ENCODE results near the gene EXOC8. TPM values are rescaled to one million over a fixed set of nuclear protein-coding genes. Genes with fewer than 3 reads are reported as not detected.

EXOC8 gene
- total RNA-seq, 1 donor from 2014 or later = 21.7 TPM

DNA sequence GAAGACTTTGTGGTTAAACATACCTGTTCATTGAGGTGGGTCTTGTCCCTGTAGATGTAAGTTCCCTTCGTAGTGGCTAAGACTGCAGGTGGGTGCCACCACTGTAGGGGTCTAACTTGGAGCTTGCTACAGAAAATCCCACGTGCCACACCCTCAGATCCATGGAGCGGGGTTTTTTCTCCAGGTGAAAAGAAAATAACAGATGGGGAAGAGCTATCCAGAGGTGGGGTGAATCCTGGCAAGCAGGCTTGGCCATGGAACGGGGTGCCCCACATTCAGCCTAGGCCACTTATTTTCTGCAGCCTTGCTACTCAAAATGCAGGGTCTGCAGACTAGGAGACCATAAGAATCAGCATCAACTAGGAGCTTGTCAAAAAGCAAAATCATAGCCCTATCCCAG, 24.0 kb downstream of the EXOC8 start:
- DNase-seq = no peak

DNA sequence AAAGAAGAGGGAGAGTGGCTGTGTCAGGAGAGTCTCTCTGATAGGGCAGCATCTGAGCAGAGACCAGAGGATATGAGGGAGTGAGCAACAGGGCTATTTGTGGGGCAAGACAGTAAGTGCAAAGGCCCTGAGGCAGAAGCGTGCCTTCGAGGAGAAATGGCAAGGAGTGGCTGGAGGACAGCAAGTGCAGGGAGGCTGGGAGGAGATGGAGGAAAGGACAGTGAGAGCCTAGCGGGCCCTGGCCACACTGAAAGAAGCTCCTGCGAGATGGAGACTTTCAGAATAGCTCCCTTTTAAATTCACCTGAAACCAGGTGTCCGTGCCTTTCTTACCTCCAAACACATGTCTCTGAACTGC, 25.2 kb downstream of the EXOC8 start:
- DNase-seq = no peak

DNA sequence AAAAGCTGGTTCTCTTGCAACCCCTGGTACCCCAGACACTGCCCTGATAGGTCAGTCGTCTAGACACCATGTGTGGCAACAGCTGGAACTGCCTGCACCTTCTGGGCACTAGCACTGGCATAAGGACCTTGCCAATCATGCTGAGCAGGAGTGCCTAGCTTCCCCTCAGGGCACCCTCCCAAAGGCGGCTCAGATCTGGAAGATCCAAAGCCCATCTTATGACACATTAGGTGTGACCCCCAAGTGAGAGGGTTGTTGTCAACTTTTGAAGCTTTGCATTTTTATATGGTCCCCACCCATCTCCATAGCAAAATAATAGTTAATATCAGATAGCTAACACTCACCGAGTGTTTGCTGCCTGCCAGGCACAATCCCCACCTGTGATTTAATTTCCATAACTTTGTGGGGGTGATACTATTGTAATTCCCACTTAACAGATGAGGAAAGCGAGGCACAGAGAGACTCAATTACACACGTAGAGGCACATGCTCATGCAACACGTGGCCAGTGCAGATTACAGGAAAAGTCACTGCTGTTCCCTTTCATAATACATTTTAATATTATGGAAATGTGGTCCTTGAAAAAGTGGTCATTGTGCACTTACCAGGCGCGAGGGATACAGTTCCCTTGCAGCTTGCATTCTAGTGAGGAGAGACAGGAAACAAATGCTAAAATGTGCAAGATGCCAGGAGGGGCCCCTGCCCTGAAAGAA, 25.8 kb downstream of the EXOC8 start:
- no peak for DNase-seq

DNA sequence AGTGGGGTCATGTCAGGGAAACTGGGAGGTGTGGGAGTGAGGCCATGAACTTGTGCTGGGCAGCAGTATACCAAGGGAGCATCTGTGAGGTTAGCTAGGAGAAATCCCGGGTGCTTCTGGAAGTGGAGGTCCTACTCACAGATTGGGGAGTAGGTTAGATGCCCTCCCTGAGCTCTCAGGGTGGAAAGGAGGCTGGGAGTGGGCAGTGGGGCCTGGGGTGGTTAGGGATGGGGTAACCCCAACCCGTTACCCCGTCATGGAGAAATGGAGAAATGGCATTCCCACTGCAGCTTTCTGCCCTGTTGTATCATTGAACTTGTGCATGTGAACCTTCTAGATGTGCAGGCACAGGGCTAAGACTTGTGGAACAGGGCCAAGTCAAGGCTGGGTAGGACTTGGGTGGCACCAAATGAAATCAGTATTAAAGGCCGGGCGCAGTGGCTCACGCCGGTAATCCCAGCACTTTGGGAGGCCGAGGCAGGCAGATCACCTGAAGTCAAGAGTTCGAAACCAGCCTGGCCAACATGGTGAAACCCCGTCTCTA, 27.2 kb downstream of the EXOC8 start:
- DNase-seq = no peak

DNA sequence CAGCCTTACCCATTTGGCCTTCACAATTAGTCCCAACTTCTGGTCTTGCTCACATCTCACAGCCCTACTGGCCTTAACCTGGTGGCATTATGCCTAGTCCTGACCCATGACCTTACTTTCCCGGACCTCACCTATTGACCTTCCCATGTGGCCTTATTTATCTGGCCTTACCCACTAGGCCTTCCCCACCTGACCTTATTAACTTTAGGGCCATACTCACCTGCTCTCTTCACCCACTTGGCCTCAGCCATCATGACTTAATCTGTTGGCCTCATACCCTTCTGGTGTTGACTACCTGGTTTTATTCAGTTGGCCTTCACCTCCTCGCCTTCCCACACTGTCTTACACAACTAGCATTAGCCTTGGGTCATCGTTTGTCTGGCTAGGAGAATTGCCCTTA, 35.7 kb downstream of the EXOC8 start:
- no peak for DNase-seq

DNA sequence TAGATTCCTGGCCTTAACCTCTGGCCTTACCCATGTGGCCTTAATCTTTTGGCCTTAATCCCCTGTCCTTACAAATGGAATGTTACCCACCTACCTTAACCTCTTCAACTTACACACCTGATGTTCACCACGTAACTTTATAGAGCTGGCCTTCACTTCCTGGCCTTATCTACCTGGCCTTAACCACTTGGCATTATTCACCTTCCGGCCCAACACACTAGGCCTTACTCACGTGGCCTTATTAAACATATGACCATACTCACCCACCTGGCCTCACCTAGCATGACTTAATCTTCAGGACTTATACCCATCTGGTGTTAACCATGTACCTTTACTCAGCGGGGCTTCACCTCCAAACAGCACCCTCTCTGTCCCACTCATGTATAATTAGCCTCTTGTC, 41.7 kb downstream of the EXOC8 start:
- no peak for DNase-seq

DNA sequence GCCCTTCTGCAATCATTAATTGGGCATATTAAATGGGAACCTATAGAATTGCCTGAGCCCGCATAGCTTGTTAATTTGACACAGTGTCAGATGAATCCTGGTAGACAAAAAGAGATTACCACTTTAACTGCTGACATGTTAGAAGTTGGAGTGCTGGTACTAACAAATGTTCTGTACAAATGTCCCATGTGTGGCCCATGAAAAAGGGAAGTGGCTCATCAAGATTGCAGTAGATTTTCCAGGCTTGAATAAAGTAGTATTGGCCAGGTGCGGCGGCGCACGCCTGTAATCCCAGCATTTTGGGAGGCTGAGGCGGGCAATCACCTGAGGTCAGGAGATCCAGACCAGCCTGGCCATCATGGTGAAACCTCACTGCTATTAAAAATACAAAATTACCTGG, 51.0 kb downstream of the EXOC8 start:
- no peak for DNase-seq

DNA sequence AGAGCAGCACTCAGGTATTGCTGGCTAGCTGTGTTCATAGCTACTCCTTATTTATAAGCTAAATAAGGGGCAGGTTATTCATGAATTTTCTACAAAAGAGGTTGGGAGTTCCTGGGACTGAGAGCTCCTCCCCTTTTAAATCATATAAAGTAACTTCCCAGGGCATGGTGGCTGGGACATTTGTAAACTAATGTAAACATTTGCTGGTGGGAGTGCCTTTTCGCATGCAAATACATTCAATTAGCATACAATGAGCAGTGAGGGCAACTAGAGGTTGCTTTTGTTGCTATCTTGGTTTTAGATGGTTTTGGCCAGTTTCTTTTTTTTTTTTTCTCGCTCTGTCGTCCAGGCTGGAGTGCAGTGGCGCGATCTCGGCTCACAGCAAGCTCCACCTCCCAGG, 53.2 kb downstream of the EXOC8 start:
- no peak for DNase-seq

Other genes with a start within 250 kb of the EXOC8 start
- 0.10 TPM for gene TRIM67, start 175.8 kb downstream of the EXOC8 start, total RNA-seq
- gene GNPAT, start 96.6 kb downstream of the EXOC8 start, total RNA-seq = 75.3 TPM
- 10.9 TPM for gene SPRTN, start 441 bp upstream of the EXOC8 start, total RNA-seq
- gene EGLN1, start 84.4 kb upstream of the EXOC8 start, total RNA-seq = 91.9 TPM
- gene TSNAX, start 190.8 kb upstream of the EXOC8 start, total RNA-seq = 55.2 TPM

Measured in tongue (tissue), 2 donors.